ENCODE results near the gene CNTF.

The CNTF gene

DNA sequence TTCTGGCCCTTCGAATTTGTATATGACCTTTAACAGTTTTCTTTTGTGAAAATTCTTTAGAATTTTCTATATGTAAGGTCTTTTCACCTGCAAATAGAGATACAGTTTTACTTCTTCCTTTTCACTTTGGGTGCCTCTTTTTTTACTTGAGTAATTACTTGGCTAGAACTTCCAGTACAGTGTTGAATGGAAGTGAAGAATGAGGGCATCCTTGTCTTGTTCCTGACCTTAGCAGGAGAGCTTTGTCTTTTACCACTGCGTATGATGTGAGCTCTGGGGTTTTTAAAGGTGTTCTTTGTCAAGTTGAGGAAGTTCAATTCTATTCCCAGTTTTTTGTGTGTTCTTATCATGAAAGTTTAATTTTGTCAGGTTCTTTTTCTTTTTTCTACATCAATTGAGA lies 22.0 kb upstream of the CNTF start:
- TF ChIP-seq, protein P1, sequence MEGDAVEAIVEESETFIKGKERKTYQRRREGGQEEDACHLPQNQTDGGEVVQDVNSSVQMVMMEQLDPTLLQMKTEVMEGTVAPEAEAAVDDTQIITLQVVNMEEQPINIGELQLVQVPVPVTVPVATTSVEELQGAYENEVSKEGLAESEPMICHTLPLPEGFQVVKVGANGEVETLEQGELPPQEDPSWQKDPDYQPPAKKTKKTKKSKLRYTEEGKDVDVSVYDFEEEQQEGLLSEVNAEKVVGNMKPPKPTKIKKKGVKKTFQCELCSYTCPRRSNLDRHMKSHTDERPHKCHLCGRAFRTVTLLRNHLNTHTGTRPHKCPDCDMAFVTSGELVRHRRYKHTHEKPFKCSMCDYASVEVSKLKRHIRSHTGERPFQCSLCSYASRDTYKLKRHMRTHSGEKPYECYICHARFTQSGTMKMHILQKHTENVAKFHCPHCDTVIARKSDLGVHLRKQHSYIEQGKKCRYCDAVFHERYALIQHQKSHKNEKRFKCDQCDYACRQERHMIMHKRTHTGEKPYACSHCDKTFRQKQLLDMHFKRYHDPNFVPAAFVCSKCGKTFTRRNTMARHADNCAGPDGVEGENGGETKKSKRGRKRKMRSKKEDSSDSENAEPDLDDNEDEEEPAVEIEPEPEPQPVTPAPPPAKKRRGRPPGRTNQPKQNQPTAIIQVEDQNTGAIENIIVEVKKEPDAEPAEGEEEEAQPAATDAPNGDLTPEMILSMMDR (IDR thresholded peaks at IDR 0.05; ENCODE audit: low read depth, low read length, missing control alignments) = no peak
- no peak for DNase-seq (ENCODE audit: extremely low read depth, low read depth)
- H3K4me3 ChIP-seq (replicated peaks; ENCODE audit: low read depth, low read length) = no peak overlapping the region

DNA sequence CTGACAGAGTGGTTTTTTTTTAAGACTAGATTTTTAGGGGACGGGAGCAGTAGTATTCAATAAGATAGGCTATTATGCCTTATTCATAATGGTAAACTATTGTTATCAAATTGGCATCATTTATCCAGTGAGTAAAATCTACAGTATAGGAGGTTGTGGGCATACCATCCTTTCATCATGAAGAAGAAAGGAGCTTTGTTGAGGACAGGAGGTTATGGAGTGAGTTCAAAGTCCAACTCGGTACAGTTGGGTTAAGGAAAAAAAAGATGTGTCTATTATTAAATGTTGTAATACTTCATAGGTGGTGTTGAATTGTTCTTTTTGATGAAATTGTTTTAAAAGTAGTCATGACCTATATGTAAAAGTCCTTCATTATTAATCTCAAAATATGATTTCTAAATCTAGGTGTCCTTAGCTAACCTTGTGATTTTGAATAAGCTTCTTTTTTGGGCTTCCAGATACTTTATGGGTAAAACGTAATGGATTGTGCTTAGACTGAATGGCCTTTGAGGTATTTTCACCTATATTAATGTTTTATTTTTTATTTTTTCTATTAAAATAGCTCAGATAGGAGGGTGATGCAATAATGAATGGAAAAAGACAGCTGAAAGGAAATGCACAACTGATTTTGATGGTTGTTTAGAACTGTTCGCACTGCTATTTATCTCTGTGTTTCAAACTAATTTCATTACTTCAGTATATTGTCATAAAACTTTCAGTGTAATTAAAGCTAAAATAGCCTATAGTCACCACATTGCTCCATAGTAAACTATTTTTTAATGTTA lies 15.3 kb upstream of the CNTF start:
- TF ChIP-seq, protein P1 (IDR thresholded peaks at IDR 0.05; ENCODE audit: low read depth, low read length, missing control alignments) = no peak
- H3K4me3 ChIP-seq (replicated peaks; ENCODE audit: low read depth, low read length) = no peak overlapping the region
- no peak for DNase-seq (ENCODE audit: extremely low read depth, low read depth)

DNA sequence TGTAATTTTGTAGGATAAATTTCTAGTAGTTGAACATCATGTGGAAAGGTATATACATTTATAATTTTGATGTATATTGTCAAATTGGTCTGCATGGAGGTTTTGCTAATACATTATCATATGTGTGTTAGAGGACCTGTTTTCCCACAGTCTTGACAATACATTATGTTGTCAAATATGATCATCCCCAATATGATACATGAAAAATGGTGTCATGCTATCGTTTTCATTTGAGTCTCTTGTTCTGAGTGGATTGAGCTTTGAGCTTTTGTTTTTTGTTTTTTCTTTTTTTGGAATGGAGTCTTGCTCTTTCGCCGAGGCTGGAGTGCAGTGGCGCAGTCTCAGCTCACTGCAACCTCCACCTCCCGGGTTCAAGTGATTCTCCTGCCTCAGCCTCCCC lies 14.1 kb upstream of the CNTF start:
- TF ChIP-seq, protein P1 (IDR thresholded peaks at IDR 0.05; ENCODE audit: low read depth, low read length, missing control alignments) = no peak
- DNase-seq (ENCODE audit: extremely low read depth, low read depth) = no peak
- no peak overlapping the region for H3K4me3 ChIP-seq (replicated peaks; ENCODE audit: low read depth, low read length)

DNA sequence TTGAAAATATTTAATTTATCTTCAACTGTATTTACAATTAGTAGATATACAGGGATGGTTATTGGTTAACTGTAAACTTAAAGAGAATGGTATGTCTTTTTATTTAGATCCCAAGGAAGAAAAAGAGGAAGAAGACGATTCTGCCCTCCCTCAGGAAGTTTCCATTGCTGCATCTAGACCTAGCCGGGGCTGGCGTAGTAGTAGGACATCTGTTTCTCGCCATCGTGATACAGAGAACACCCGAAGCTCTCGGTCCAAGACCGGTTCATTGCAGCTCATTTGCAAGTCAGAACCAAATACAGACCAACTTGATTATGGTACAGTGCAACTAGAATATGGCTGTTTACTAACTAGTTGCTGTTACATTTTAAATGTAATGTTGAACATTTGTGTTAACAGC lies 12.7 kb upstream of the CNTF start:
- TF ChIP-seq, protein P1 (IDR thresholded peaks at IDR 0.05; ENCODE audit: low read depth, low read length, missing control alignments) = no peak
- no peak overlapping the region for H3K4me3 ChIP-seq (replicated peaks; ENCODE audit: low read depth, low read length)
- DNase-seq (ENCODE audit: extremely low read depth, low read depth) = no peak

DNA sequence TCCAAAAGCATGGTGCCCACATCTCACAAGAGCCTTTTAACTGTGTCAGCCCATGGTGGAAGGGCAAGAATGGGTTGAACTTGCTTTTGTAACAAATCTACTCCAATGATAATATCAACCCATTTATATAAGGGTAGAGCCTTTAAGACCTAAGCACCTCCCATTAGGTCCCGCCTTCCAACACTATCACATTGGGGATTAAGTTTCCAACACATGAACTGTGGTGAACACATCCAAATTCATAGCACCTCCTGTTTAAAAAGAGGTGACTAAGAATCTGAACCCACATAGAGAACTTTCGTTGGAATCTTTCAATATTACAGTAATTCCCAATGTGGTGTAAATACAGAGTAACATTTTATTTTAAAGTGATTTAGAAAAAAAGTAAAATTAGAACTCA lies 9.2 kb upstream of the CNTF start:
- DNase-seq (ENCODE audit: extremely low read depth, low read depth) = no peak
- H3K4me3 ChIP-seq (replicated peaks; ENCODE audit: low read depth, low read length) = no peak overlapping the region

DNA sequence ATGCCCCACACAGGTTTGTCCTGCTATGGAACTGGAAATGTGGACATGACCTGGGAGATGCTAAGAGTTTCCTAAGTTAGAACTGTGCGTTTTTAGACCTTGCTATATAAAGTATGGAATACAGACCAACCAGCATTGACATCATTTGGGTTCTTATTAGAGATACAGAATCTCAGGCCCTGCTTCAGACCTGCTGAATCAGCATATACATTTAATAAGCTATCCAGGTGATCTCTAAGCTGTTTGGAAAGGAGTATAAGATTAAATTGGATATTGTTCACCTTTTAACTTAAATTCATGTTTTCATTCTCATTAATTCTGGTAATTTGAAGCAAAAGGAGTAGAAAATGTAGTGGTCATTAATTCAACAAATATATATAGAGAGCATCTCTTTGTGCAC lies 6.9 kb upstream of the CNTF start:
- no peak overlapping the region for H3K4me3 ChIP-seq (replicated peaks; ENCODE audit: low read depth, low read length)
- no peak for DNase-seq (ENCODE audit: extremely low read depth, low read depth)
- TF ChIP-seq, protein P1 (IDR thresholded peaks at IDR 0.05; ENCODE audit: low read depth, low read length, missing control alignments) = no peak

More for the DNA sequence above, 9.2 kb upstream of the CNTF start:
- TF ChIP-seq, protein P1 (IDR thresholded peaks at IDR 0.05; ENCODE audit: low read depth, low read length, missing control alignments) = no peak

DNA sequence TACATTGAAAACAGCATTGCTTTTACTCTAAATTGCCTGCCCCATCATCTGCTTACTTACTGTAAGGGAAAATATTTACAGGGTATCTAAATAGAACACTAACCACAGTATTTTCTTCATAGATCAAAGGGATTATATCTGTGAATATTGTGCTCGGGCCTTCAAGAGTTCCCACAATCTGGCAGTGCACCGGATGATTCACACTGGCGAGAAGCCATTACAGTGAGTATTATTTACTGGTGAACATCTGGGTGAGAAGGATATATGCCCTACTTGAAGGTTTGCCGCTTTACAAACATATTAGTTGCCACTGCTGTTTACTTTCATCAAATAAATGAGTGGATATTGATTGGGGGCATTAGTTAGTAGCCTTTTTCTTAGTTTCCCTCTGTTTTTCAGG lies 5.9 kb upstream of the CNTF start:
- H3K4me3 ChIP-seq (replicated peaks; ENCODE audit: low read depth, low read length) = no peak overlapping the region
- TF ChIP-seq, protein P1 (IDR thresholded peaks at IDR 0.05; ENCODE audit: low read depth, low read length, missing control alignments) = no peak
- peak; percentile 87 for DNase-seq (ENCODE audit: extremely low read depth, low read depth)
